HepG2 (cell line): Measurements from ENCODE around the gene HMGCS2. TPM values are rescaled to one million over a fixed set of nuclear protein-coding genes. Genes with fewer than 3 reads are reported as not detected.
A peak's percentile ranks its signal among the peaks of the same experiment; 100 is the strongest.

Source experiments
- ATAC-seq: fragments of 200-7000 bp; cut with Tn5 transposase; 3 replicates; pipeline ENCODE4 v1.9.1; 2020; ENCODE audit warnings: mild to moderate bottlenecking, moderate library complexity
- BruUV-seq: library from RNA; stranded (reverse); fragments of 400-500 nt; replicated peaks from 2 replicates; lab custom pipeline; 2021; lab: Mats Ljungman, UMichigan
- CTCF ChIA-PET: fragments of 300-600 bp; formaldehyde crosslinking; extraction: SDS; loops from one replicate; lab custom pipeline; 2021; ENCODE audit warnings: low total read pairs, inconsistent platforms, low intra/inter-chr PET ratio; lab: Yijun Ruan, JAX
- POLR2A ChIA-PET: fragments of 350-600 bp; sonication (Branson Sonifier 250); formaldehyde crosslinking; loops from one replicate; lab custom pipeline; 2020; ENCODE audit warnings: antibody characterized with exemption, inconsistent platforms; lab: Yijun Ruan, JAX
- DNase-seq: peaks from one replicate; pipeline ENCODE4 v3.0.0-alpha.2; 2015; ENCODE audit warnings: low spot score
- FAIRE-seq: peaks from 3 replicates; lab custom pipeline; 2011; peaks lifted over from hg19 to GRCh38; lab: Jason Lieb, UNC
- H2AFZ ChIP-seq: one replicate; pipeline ENCODE4 v1.6.1; 2011; ENCODE audit warnings: low read length, inconsistent platforms
- H3K27ac ChIP-seq: fragments of 300-600 bp; 3 replicates; pipeline ENCODE4 v1.8.0; 2011; ENCODE audit warnings: mixed run types, mild to moderate bottlenecking, mixed read lengths, low read length, inconsistent platforms; ENCODE audit not compliant: insufficient read depth; ENCODE audit errors: extremely low read length
- H3K27me3 ChIP-seq, 2 experiments: fragments of 200-600 bp in 1 of 2; 2 replicates in 1 of 2; 3 replicates in 1 of 2; pipeline versions ENCODE4 v1.6.0 to v1.8.0; 2011; ENCODE audit warnings: low read length in 2 of 2, mild to moderate bottlenecking in 2 of 2, moderate library complexity in 2 of 2, inconsistent platforms in 1 of 2; ENCODE audit not compliant: insufficient read depth in 2 of 2, control insufficient read depth in 1 of 2
- H3K36me3 ChIP-seq, 2 experiments: fragments of 200-600 bp in 1 of 2; replicated peaks in 1 of 2; 2 replicates in 1 of 2; 3 replicates in 1 of 2; pipeline versions ENCODE4 v1.5.1 to v1.8.0; 2011; ENCODE audit warnings: low read length in 2 of 2, inconsistent platforms in 1 of 2; ENCODE audit not compliant: insufficient read depth in 2 of 2, control insufficient read depth in 1 of 2
- H3K4me1 ChIP-seq: 2 replicates; pipeline ENCODE4 v1.5.1; 2012; ENCODE audit warnings: low read length, inconsistent platforms; ENCODE audit not compliant: insufficient read depth
- H3K4me2 ChIP-seq: 2 replicates; pipeline ENCODE4 v1.6.0; 2011; ENCODE audit warnings: low read depth, low read length, inconsistent platforms
- H3K4me3 ChIP-seq, 3 experiments: fragments of 200-600 bp in 1 of 3; sonication (generic), shearing (Covaris generic) in 1 of 3; replicated peaks in 1 of 3; 2 replicates each; pipeline ENCODE4 v1.5.1; 2011 to 2016; ENCODE audit warnings: low read length in 3 of 3, inconsistent platforms in 2 of 3, low read depth in 2 of 3, mild to moderate bottlenecking in 2 of 3, control low read depth in 1 of 3, mixed read lengths in 1 of 3; ENCODE audit not compliant: insufficient read depth in 1 of 3
- H3K79me2 ChIP-seq: one replicate; pipeline ENCODE4 v1.6.1; 2011; ENCODE audit warnings: low read length, inconsistent platforms; ENCODE audit not compliant: insufficient read depth
- H3K9ac ChIP-seq: 2 replicates; pipeline ENCODE4 v1.6.0; 2011; ENCODE audit warnings: mild to moderate bottlenecking, low read depth, low read length, inconsistent platforms; ENCODE audit not compliant: insufficient read depth
- H3K9me3 ChIP-seq: 2 replicates; pipeline ENCODE4 v1.5.1; 2012; ENCODE audit warnings: mild to moderate bottlenecking, low read length
- H4K20me1 ChIP-seq: 2 replicates; pipeline ENCODE4 v1.6.0; 2011; ENCODE audit warnings: inconsistent platforms, mild to moderate bottlenecking, low read length, moderate library complexity; ENCODE audit not compliant: insufficient read depth
- E2F1 ChIP-seq: sonication (generic); formaldehyde crosslinking; IDR thresholded peaks from 2 replicates; pipeline ENCODE4 v1.5.0; 2020; ENCODE audit warnings: missing genetic modification reagents
- GABPB1 ChIP-seq: IDR thresholded peaks from 2 replicates; pipeline ENCODE4 v1.6.1; 2016; ENCODE audit warnings: mild to moderate bottlenecking, missing genetic modification reagents, moderate library complexity, missing compliant biosample characterization
- GMEB2 ChIP-seq: IDR thresholded peaks from 2 replicates; pipeline ENCODE4 v1.6.1; 2016; ENCODE audit warnings: missing biosample characterization, missing genetic modification reagents, low read depth
- ISX ChIP-seq: sonication (generic); formaldehyde crosslinking; conservative IDR thresholded peaks from 2 replicates; pipeline ENCODE4 v1.5.0; 2020; ENCODE audit warnings: missing genetic modification reagents
- JUND ChIP-seq: sonication (generic); formaldehyde crosslinking; IDR thresholded peaks from 2 replicates; pipeline ENCODE4 v1.8.0; 2022; ENCODE audit warnings: mild to moderate bottlenecking, missing genetic modification reagents
- MAFF ChIP-seq: IDR thresholded peaks from 2 replicates; pipeline ENCODE4 v1.6.1; 2011; ENCODE audit warnings: low read depth, low read length, improper control_type of control experiment
- NFRKB ChIP-seq: fragments of 450-650 bp; IDR thresholded peaks from 2 replicates; pipeline ENCODE4 v1.6.1; 2017
- U2AF1 ChIP-seq: fragments of 200-400 bp; formaldehyde crosslinking; optimal IDR thresholded peaks from 2 replicates; pipeline ENCODE3; 2017; ENCODE audit warnings: mild to moderate bottlenecking, low read depth, low read length
- ZNF367 ChIP-seq: sonication (generic); formaldehyde crosslinking; IDR thresholded peaks from 2 replicates; pipeline ENCODE4 v1.4.0; 2020; ENCODE audit warnings: missing genetic modification reagents, borderline replicate concordance
- ZNF451 ChIP-seq: sonication (generic); formaldehyde crosslinking; IDR thresholded peaks from 2 replicates; pipeline ENCODE4 v1.5.0; 2020; ENCODE audit warnings: mild to moderate bottlenecking, missing genetic modification reagents
- ZNF703 ChIP-seq: sonication (generic); formaldehyde crosslinking; IDR thresholded peaks from 2 replicates; pipeline ENCODE4 v1.5.1; 2020; ENCODE audit warnings: missing genetic modification reagents, mild to moderate bottlenecking, moderate library complexity, borderline replicate concordance
- WGBS: methylation state at CpG from one replicate; pipeline ENCODE4 v1.1.6; 2017; ENCODE audit warnings: low lambda C conversion rate; 5-methylcytosine and 5-hydroxymethylcytosine counted together
- in situ Hi-C: cut with HindIII; loops from 2 replicates; pipeline ENCODE4 v1.10.0; 2017; ENCODE audit warnings: low pct_unique_long_range_greater_than_20kb; ENCODE audit not compliant: extremely low pct_ligation_motif_present
- intact Hi-C: fragments of 100-400 bp; cut with micrococcal nuclease; formaldehyde crosslinking; loops from one replicate; pipeline ENCODE4 v1.10.0; 2022; ENCODE audit not compliant: unreplicated experiment
- polyA plus RNA-seq, 8 experiments: library from polyadenylated mRNA; depleted of rRNA in 3 of 8; stranded (reverse) in 7 of 8; unstranded in 1 of 8; fragments of >200 nt; fragmentation: Illumina TruSeq in 4 of 8; extraction: Trizol in 4 of 8; gene quantifications; 2 replicates each; pipeline versions ENCODE4 v1.2.1 to v1.2.3, GENCODE V29; 2011 to 2016; ENCODE audit warnings: low read depth in 4 of 8, missing spikeins in 1 of 8, mixed read lengths in 1 of 8; ENCODE audit not compliant: insufficient read depth in 1 of 8
- total RNA-seq, 5 experiments: library from RNA; depleted of rRNA; stranded (reverse); fragments of >200 nt; fragmentation: Illumina TruSeq; extraction: Trizol; gene quantifications; 2 replicates each; pipeline ENCODE4 v1.2.3, GENCODE V29; 2016; ENCODE audit warnings: low read depth in 1 of 5
- TF ChIP-seq, protein P1 (sequence below): sonication (generic); formaldehyde crosslinking; IDR thresholded peaks from 2 replicates; pipeline ENCODE4 v1.9.0; 2021; ENCODE audit warnings: missing genetic modification reagents, borderline replicate concordance
- TF ChIP-seq, protein P2 (sequence below): sonication (generic); formaldehyde crosslinking; IDR thresholded peaks from 2 replicates; pipeline ENCODE4 v1.5.0; 2020; ENCODE audit warnings: missing genetic modification reagents
- TF ChIP-seq, protein P3 (sequence below): sonication (generic); formaldehyde crosslinking; IDR thresholded peaks from 2 replicates; pipeline ENCODE4 v1.4.0; 2020; ENCODE audit warnings: missing genetic modification reagents, borderline replicate concordance

Gene HMGCS2
- total and polyA plus RNA-seq, 2 of the 13 experiments (the other 11 are each of a cell fraction or from before 2014, with no cell fraction given) = 0.44 to 1.5 TPM

GRCh38 chr1:119743776-119744597 is 24.7 kb downstream of the HMGCS2 start:
- H3K79me2 ChIP-seq = no peaks in the 10 kb centered on the region
- peak overlapping the region; percentile 9 for H3K27ac ChIP-seq
- peak; percentile 76 for DNase-seq
- peak; percentile 89 for FAIRE-seq
- peaks cover 38% of the 10 kb centered on the region for H3K4me1 ChIP-seq
- 40% methylated on average over 17 of the region's 17 CpGs for WGBS
- intact Hi-C loops (loop anchor here (1.0 to 2.0 kb wide), 3 partner anchors 39 to 127 kb away; no protein-coding TSS in a partner anchor), in situ Hi-C loops (no loop called here)
- H3K36me3 ChIP-seq = peaks cover 26 to 50% of the 10 kb centered on the region in 2 experiments
- no peaks in the 10 kb centered on the region for H3K9me3 ChIP-seq
- no peaks in the 10 kb centered on the region; a peak in 1 of 5 replicates for H3K27me3 ChIP-seq
- no peaks in the 10 kb centered on the region for H4K20me1 ChIP-seq
- ChIA-PET POLR2A (interaction anchor here (1.1 to 4.4 kb wide), 7 partner anchors 11 to 51 kb away, joined by 3 to 27 read pairs (median 4); no protein-coding TSS in a partner anchor), CTCF (interaction anchor here (0.7 to 2.1 kb wide), 8 partner anchors 27 to 224 kb away, joined by 3 to 19 read pairs (median 4); no protein-coding TSS in a partner anchor)
- H3K4me3 ChIP-seq = no peak overlapping the region
- BruUV-seq = no TSS peak
- H3K4me2 ChIP-seq = no peak overlapping the region
- no peak overlapping the region for H3K9ac ChIP-seq
- peak; percentile 80 for ATAC-seq
- no peak overlapping the region for H2AFZ ChIP-seq
- TF ChIP-seq NFRKB = no peak
- TF ChIP-seq, protein P1, sequence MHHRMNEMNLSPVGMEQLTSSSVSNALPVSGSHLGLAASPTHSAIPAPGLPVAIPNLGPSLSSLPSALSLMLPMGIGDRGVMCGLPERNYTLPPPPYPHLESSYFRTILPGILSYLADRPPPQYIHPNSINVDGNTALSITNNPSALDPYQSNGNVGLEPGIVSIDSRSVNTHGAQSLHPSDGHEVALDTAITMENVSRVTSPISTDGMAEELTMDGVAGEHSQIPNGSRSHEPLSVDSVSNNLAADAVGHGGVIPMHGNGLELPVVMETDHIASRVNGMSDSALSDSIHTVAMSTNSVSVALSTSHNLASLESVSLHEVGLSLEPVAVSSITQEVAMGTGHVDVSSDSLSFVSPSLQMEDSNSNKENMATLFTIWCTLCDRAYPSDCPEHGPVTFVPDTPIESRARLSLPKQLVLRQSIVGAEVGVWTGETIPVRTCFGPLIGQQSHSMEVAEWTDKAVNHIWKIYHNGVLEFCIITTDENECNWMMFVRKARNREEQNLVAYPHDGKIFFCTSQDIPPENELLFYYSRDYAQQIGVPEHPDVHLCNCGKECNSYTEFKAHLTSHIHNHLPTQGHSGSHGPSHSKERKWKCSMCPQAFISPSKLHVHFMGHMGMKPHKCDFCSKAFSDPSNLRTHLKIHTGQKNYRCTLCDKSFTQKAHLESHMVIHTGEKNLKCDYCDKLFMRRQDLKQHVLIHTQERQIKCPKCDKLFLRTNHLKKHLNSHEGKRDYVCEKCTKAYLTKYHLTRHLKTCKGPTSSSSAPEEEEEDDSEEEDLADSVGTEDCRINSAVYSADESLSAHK (CRISPR knock-in tag) = no peak
- TF ChIP-seq GMEB2 (CRISPR knock-in tag) = no peak
- TF ChIP-seq ZNF451 = no peak
- TF ChIP-seq, protein P2, sequence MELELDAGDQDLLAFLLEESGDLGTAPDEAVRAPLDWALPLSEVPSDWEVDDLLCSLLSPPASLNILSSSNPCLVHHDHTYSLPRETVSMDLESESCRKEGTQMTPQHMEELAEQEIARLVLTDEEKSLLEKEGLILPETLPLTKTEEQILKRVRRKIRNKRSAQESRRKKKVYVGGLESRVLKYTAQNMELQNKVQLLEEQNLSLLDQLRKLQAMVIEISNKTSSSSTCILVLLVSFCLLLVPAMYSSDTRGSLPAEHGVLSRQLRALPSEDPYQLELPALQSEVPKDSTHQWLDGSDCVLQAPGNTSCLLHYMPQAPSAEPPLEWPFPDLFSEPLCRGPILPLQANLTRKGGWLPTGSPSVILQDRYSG (CRISPR knock-in tag) = no peak
- TF ChIP-seq ZNF367 (CRISPR knock-in tag) = no peak
- TF ChIP-seq U2AF1 = no peak
- TF ChIP-seq, protein P3, sequence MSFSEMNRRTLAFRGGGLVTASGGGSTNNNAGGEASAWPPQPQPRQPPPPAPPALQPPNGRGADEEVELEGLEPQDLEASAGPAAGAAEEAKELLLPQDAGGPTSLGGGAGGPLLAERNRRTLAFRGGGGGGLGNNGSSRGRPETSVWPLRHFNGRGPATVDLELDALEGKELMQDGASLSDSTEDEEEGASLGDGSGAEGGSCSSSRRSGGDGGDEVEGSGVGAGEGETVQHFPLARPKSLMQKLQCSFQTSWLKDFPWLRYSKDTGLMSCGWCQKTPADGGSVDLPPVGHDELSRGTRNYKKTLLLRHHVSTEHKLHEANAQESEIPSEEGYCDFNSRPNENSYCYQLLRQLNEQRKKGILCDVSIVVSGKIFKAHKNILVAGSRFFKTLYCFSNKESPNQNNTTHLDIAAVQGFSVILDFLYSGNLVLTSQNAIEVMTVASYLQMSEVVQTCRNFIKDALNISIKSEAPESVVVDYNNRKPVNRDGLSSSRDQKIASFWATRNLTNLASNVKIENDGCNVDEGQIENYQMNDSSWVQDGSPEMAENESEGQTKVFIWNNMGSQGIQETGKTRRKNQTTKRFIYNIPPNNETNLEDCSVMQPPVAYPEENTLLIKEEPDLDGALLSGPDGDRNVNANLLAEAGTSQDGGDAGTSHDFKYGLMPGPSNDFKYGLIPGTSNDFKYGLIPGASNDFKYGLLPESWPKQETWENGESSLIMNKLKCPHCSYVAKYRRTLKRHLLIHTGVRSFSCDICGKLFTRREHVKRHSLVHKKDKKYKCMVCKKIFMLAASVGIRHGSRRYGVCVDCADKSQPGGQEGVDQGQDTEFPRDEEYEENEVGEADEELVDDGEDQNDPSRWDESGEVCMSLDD (CRISPR knock-in tag) = no peak
- no peak for TF ChIP-seq ISX (CRISPR knock-in tag)
- TF ChIP-seq E2F1 (CRISPR knock-in tag) = no peak
- TF ChIP-seq GABPB1 (CRISPR knock-in tag) = 0 out of 2 replicates have a peak, but pooled peaks have one; percentile 2
- no peak for TF ChIP-seq ZNF703 (CRISPR knock-in tag)
- no peak for TF ChIP-seq JUND
- TF ChIP-seq MAFF = no peak
